ENCODE measurements around the gene CEBPZ.

DNA sequence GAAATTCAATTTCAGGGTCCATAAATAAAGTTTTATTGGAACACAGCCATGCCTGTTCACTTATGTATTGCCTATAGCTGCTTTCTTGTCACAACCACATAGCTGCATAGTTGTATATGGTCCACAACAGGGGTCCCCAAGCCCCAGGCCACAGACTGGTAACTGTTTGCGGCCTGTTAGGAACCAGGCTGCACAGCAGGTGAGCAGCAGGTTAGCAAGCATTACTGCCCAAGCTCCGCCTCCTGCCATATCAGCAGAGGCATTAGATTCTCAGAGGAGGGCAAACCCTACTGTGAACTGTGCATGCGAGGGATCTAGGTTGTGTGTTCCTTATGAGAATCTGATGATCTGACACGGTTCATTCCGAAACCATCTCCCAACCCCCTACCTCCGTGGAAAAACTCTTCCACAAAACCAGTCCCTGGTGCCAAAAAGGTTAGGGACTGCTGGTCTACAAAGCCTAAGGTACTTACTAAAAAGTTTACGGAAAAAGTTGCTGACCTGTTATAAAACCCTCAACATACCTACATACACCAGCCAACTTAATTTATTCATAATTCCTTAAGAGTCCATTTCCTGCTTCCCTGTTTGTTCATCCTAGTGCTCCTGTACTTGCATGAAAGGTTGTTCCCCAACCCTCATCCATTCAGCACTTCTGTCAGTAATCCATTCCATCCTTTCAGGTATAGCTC, 40.1 kb upstream of the CEBPZ start:
- TF ChIP-seq SPI1 (IDR thresholded peaks at IDR 0.05; ENCODE audit: low read depth, low read length) (no peak), TAF1 (IDR thresholded peaks at IDR 0.05; ENCODE audit: low read depth, low read length) (no peak), POLR2AphosphoS5 (IDR thresholded peaks at IDR 0.05; ENCODE audit: low read depth, low read length) (no peak), POLR2A (IDR thresholded peaks at IDR 0.05; ENCODE audit: low read depth, low read length) (no peak), PAX5 (IDR thresholded peaks at IDR 0.05; ENCODE audit: insufficient read depth, low read length, severe bottlenecking) (no peak), POU2F2 (IDR thresholded peaks at IDR 0.05; ENCODE audit: low read depth, low read length) (no peak)
